OCI-LY7 (cell line): ENCODE data around the gene ACOT11. TPM values are rescaled to one million over a fixed set of nuclear protein-coding genes. Genes with fewer than 3 reads are reported as not detected.

Source experiments
- BruUV-seq: library from RNA; stranded (reverse); fragments of 400-500 nt; replicated peaks from 2 replicates; lab custom pipeline; 2021; lab: Mats Ljungman, UMichigan
- CTCF ChIA-PET: fragments of 300-600 bp; sonication (Branson Sonifier 250); formaldehyde crosslinking; loops from one replicate; lab custom pipeline; 2022; ENCODE audit warnings: antibody characterized with exemption; ENCODE audit not compliant: unreplicated experiment; lab: Charles Lee
- POLR2A ChIA-PET: fragments of 300-600 bp; sonication (Branson Sonifier 250); formaldehyde crosslinking; loops from one replicate; lab custom pipeline; 2022; ENCODE audit warnings: antibody characterized with exemption; lab: Charles Lee
- DNase-seq: peaks from one replicate; pipeline ENCODE4 v3.0.0-alpha.2; 2015; ENCODE audit warnings: low spot score
- H2AFZ ChIP-seq: fragments of 200-600 bp; sonication (generic), shearing (Covaris generic); 2 replicates; pipeline ENCODE4 v1.6.1; 2014; ENCODE audit warnings: mild to moderate bottlenecking, antibody characterized with exemption, low read length, moderate library complexity
- H3K27ac ChIP-seq: fragments of 200-600 bp; sonication (generic); 2 replicates; pipeline ENCODE4 v1.5.1; 2014; ENCODE audit warnings: mixed run types, low read depth, mild to moderate bottlenecking, moderate library complexity, low read length, inconsistent platforms; ENCODE audit not compliant: poor library complexity, severe bottlenecking
- H3K36me3 ChIP-seq: fragments of 200-600 bp; sonication (generic); 2 replicates; pipeline ENCODE4 v1.6.1; 2014; ENCODE audit warnings: mild to moderate bottlenecking, antibody characterized with exemption, low read length, moderate library complexity, mixed read lengths; ENCODE audit not compliant: insufficient read depth
- H3K4me1 ChIP-seq: fragments of 200-600 bp; sonication (generic); 2 replicates; pipeline ENCODE4 v1.5.1; 2014; ENCODE audit warnings: mild to moderate bottlenecking, low read length; ENCODE audit not compliant: insufficient read depth, poor library complexity, severe bottlenecking
- H3K4me2 ChIP-seq: fragments of 200-600 bp; sonication (generic); 2 replicates; pipeline ENCODE4 v1.6.1; 2014; ENCODE audit warnings: mild to moderate bottlenecking, low read length
- H3K4me3 ChIP-seq: fragments of 200-600 bp; sonication (generic); 2 replicates; pipeline ENCODE4 v1.5.1; 2014; ENCODE audit warnings: mild to moderate bottlenecking, low read depth, low read length; ENCODE audit not compliant: poor library complexity, severe bottlenecking
- H3K79me2 ChIP-seq: fragments of 200-600 bp; sonication (generic); 2 replicates; pipeline ENCODE4 v1.6.1; 2016; ENCODE audit warnings: low read depth, mild to moderate bottlenecking, low read length, moderate library complexity, mixed read lengths; ENCODE audit not compliant: insufficient read depth
- H3K9me2 ChIP-seq: fragments of 200-600 bp; sonication (generic); 2 replicates; pipeline ENCODE4 v1.6.1; 2016; ENCODE audit warnings: mild to moderate bottlenecking, low read length, mixed read lengths; ENCODE audit not compliant: insufficient read depth
- H3K9me3 ChIP-seq: fragments of 200-600 bp; sonication (generic); 2 replicates; pipeline ENCODE4 v1.6.1; 2014; ENCODE audit warnings: mild to moderate bottlenecking, mixed run types, low read length, mixed read lengths
- H4K20me1 ChIP-seq: fragments of 200-600 bp; sonication (generic); 2 replicates; pipeline ENCODE4 v1.6.1; 2014; ENCODE audit warnings: mild to moderate bottlenecking, antibody characterized with exemption, low read length, moderate library complexity, mixed read lengths; ENCODE audit not compliant: insufficient read depth
- CTCF ChIP-seq: fragments of 200-600 bp; sonication (generic); conservative IDR thresholded peaks from 2 replicates; pipeline ENCODE4 v1.5.1; 2014; ENCODE audit warnings: mild to moderate bottlenecking, antibody characterized with exemption, low read length, moderate library complexity, mixed read lengths
- EZH2phosphoT487 ChIP-seq: fragments of 200-600 bp; sonication (generic); IDR thresholded peaks from 2 replicates; pipeline ENCODE4 v1.6.1; 2018; ENCODE audit warnings: low read depth, borderline replicate concordance, mild to moderate bottlenecking, mixed run types, antibody characterized with exemption, low read length, moderate library complexity, mixed read lengths
- intact Hi-C: fragments of 100-400 bp; cut with micrococcal nuclease; formaldehyde crosslinking; loops from one replicate; pipeline ENCODE4 v1.10.0; 2022; ENCODE audit not compliant: unreplicated experiment
- total RNA-seq, 2 experiments: library from RNA; depleted of rRNA in 1 of 2; stranded (reverse); fragments of >200 nt in 1 of 2; shearing (Covaris generic) in 1 of 2; gene quantifications; 2 replicates each; pipeline ENCODE4 v1.2.3, GENCODE V29; 2014 to 2022

ACOT11 gene
- total RNA-seq, 2 experiments from 2014 or later: not detected

- Histone ChIP-seq H3K36me3 (no peaks in the 10 kb centered on the region), H3K4me1 (peaks cover 9% of the 10 kb centered on the region), H3K9me3 (no peaks in the 10 kb centered on the region), H3K79me2 (no peaks in the 10 kb centered on the region), H3K9me2 (no peaks in the 10 kb centered on the region), H3K4me2 (no peak overlapping the region), H3K27ac (no peak overlapping the region), H4K20me1 (no peaks in the 10 kb centered on the region), H3K4me3 (no peak overlapping the region), H2AFZ (no peak overlapping the region; the same call in 1 of the 2 replicates)
- ChIA-PET CTCF (no interaction called here), POLR2A (interaction anchor here (0.7 to 1.0 kb wide), 2 partner anchors 21 to 54 kb away, joined by 3 to 4 read pairs; no protein-coding TSS in a partner anchor)
- BruUV-seq: no TSS peak
- TF ChIP-seq EZH2phosphoT487: no peak
- TF ChIP-seq CTCF: no peak
- DNase-seq: peak; percentile 10
- intact Hi-C loops: no loop called here
Observed at GRCh38 chr1:54571803-54572541, 23.9 kb downstream of the ACOT11 start.

GRCh38 chr1:54572542-54572850, 24.5 kb downstream of the ACOT11 start:
- intact Hi-C loops: no loop called here
- Histone ChIP-seq H3K79me2 (no peaks in the 10 kb centered on the region), H3K9me3 (no peaks in the 10 kb centered on the region), H3K9me2 (no peaks in the 10 kb centered on the region), H4K20me1 (no peaks in the 10 kb centered on the region), H3K27ac (no peak overlapping the region), H3K4me1 (peaks cover 9% of the 10 kb centered on the region), H3K4me3 (no peak overlapping the region), H2AFZ (no peak overlapping the region; the same call in 1 of the 2 replicates), H3K4me2 (no peak overlapping the region), H3K36me3 (no peaks in the 10 kb centered on the region)
- POLR2A ChIA-PET: interaction anchor here (1.0 kb wide), 1 partner anchor 22 kb away, joined by 3 read pairs; no protein-coding TSS in a partner anchor
- CTCF ChIA-PET: no interaction called here
- TF ChIP-seq CTCF: no peak
- TF ChIP-seq EZH2phosphoT487: no peak
- no TSS peak for BruUV-seq
- DNase-seq: no peak

- CTCF ChIA-PET: no interaction called here
- Histone ChIP-seq H3K4me1 (peaks cover 9% of the 10 kb centered on the region), H3K9me2 (no peaks in the 10 kb centered on the region), H3K79me2 (no peaks in the 10 kb centered on the region), H2AFZ (no peak overlapping the region), H3K36me3 (no peaks in the 10 kb centered on the region), H3K9me3 (no peaks in the 10 kb centered on the region), H3K4me3 (no peak overlapping the region), H3K27ac (no peak overlapping the region), H4K20me1 (no peaks in the 10 kb centered on the region), H3K4me2 (no peak overlapping the region)
- POLR2A ChIA-PET: no interaction called here
- TF ChIP-seq EZH2phosphoT487 (no peak), CTCF (no peak)
- intact Hi-C loops: no loop called here
- no TSS peak for BruUV-seq
- no peak for DNase-seq
Observed at GRCh38 chr1:54574158-54574778, 26.2 kb downstream of the ACOT11 start.
